SK-N-SH treated with all-trans-retinoic acid at 6 μM for 48 hours (cell line): ENCODE results near the gene COX14.

Source experiments
- ATAC-seq: fragments of 200-7000 bp; cut with Tn5 transposase; 3 replicates; pipeline ENCODE4 v1.9.1; 2020; ENCODE audit warnings: mild to moderate bottlenecking, moderate library complexity
- ARNTL ChIP-seq: fragments of 450-650 bp; formaldehyde crosslinking; IDR thresholded peaks from 2 replicates; pipeline ENCODE4 v1.5.0; 2020; ENCODE audit warnings: low read depth, mild to moderate bottlenecking, moderate library complexity, borderline replicate concordance
- BACH2 ChIP-seq: fragments of 250-450 bp; sonication (Bioruptor Pico); IDR thresholded peaks from 2 replicates; pipeline ENCODE4 v1.9.0; 2021; ENCODE audit warnings: mild to moderate bottlenecking, borderline replicate concordance
- CSDC2 ChIP-seq: fragments of 250-450 bp; sonication (Bioruptor Pico); IDR thresholded peaks from 2 replicates; pipeline ENCODE4 v1.5.0; 2020; ENCODE audit warnings: mild to moderate bottlenecking, moderate library complexity
- ESRRG ChIP-seq: fragments of 250-450 bp; sonication (Bioruptor Pico); IDR thresholded peaks from 2 replicates; pipeline ENCODE4 v1.6.1; 2021; ENCODE audit warnings: mild to moderate bottlenecking
- GLIS3 ChIP-seq: fragments of 250-450 bp; sonication (Bioruptor Pico); IDR thresholded peaks from 2 replicates; pipeline ENCODE4 v1.5.0; 2020; ENCODE audit warnings: mild to moderate bottlenecking, moderate library complexity
- ISL1 ChIP-seq: fragments of 250-450 bp; sonication (Bioruptor Pico); IDR thresholded peaks from 2 replicates; pipeline ENCODE4 v2.1.2; 2022; ENCODE audit warnings: mild to moderate bottlenecking, moderate library complexity
- OSR1 ChIP-seq: fragments of 250-450 bp; sonication (Bioruptor Pico); IDR thresholded peaks from 2 replicates; pipeline ENCODE4 v1.8.0; 2022; ENCODE audit warnings: moderate library complexity, mild to moderate bottlenecking, inconsistent platforms
- PPARA ChIP-seq: fragments of 250-450 bp; sonication (Bioruptor Pico); IDR thresholded peaks from 2 replicates; pipeline ENCODE4 v1.5.0; 2020; ENCODE audit warnings: mild to moderate bottlenecking, borderline replicate concordance
- RARB ChIP-seq: fragments of 250-450 bp; sonication (Bioruptor Pico); IDR thresholded peaks from 2 replicates; pipeline ENCODE4 v1.8.0; 2021; ENCODE audit warnings: mild to moderate bottlenecking, moderate library complexity
- SNAI2 ChIP-seq: fragments of 250-450 bp; sonication (Bioruptor Pico); IDR thresholded peaks from 2 replicates; pipeline ENCODE4 v1.5.0; 2020; ENCODE audit warnings: mild to moderate bottlenecking, moderate library complexity
- TCF4 ChIP-seq: fragments of 250-450 bp; sonication (Bioruptor Pico); IDR thresholded peaks from 2 replicates; pipeline ENCODE4 v1.8.0; 2021; ENCODE audit warnings: mild to moderate bottlenecking, moderate library complexity, borderline replicate concordance
- TOX ChIP-seq: fragments of 250-450 bp; sonication (Bioruptor Pico); IDR thresholded peaks from 2 replicates; pipeline ENCODE4 v1.8.0; 2021; ENCODE audit warnings: mild to moderate bottlenecking, moderate library complexity, borderline replicate concordance
- ZC3H10 ChIP-seq: fragments of 250-450 bp; sonication (Bioruptor Pico); IDR thresholded peaks from 2 replicates; pipeline ENCODE4 v1.5.1; 2021; ENCODE audit warnings: mild to moderate bottlenecking, moderate library complexity
- ZFP3 ChIP-seq: fragments of 250-450 bp; sonication (Bioruptor Pico); IDR thresholded peaks from 2 replicates; pipeline ENCODE4 v1.5.0; 2020; ENCODE audit warnings: mild to moderate bottlenecking, moderate library complexity
- ZFP30 ChIP-seq: fragments of 450-650 bp; formaldehyde crosslinking; IDR thresholded peaks from 2 replicates; pipeline ENCODE4 v1.5.0; 2022; ENCODE audit warnings: mild to moderate bottlenecking, moderate library complexity
- ZNF565 ChIP-seq: fragments of 450-650 bp; formaldehyde crosslinking; conservative IDR thresholded peaks from 2 replicates; pipeline ENCODE4 v1.5.0; 2020; ENCODE audit warnings: low read depth, mild to moderate bottlenecking, moderate library complexity
- ZNF70 ChIP-seq: fragments of 450-650 bp; formaldehyde crosslinking; IDR thresholded peaks from 2 replicates; pipeline ENCODE4 v1.5.0; 2020; ENCODE audit warnings: mild to moderate bottlenecking, moderate library complexity
- ZNF8 ChIP-seq: fragments of 450-650 bp; formaldehyde crosslinking; IDR thresholded peaks from 2 replicates; pipeline ENCODE4 v1.5.0; 2020; ENCODE audit warnings: mild to moderate bottlenecking, moderate library complexity
- TF ChIP-seq, protein P1 (sequence below): fragments of 250-450 bp; sonication (Bioruptor Pico); IDR thresholded peaks from 2 replicates; pipeline ENCODE4 v1.5.1; 2021; ENCODE audit warnings: mild to moderate bottlenecking, moderate library complexity
- TF ChIP-seq, protein P2 (sequence below): fragments of 250-450 bp; sonication (Bioruptor Pico); IDR thresholded peaks from 2 replicates; pipeline ENCODE4 v1.8.0; 2021; ENCODE audit warnings: low read depth, mild to moderate bottlenecking, moderate library complexity, borderline replicate concordance
- TF ChIP-seq, protein P3 (sequence below): fragments of 250-450 bp; sonication (Bioruptor Pico); IDR thresholded peaks from 2 replicates; pipeline ENCODE4 v1.5.1; 2020; ENCODE audit warnings: low read depth, mild to moderate bottlenecking, moderate library complexity
- TF ChIP-seq, protein P4 (sequence below): fragments of 250-450 bp; sonication (Bioruptor Pico); IDR thresholded peaks from 2 replicates; pipeline ENCODE4 v1.5.0; 2020; ENCODE audit warnings: mild to moderate bottlenecking, moderate library complexity

COX14 gene

DNA sequence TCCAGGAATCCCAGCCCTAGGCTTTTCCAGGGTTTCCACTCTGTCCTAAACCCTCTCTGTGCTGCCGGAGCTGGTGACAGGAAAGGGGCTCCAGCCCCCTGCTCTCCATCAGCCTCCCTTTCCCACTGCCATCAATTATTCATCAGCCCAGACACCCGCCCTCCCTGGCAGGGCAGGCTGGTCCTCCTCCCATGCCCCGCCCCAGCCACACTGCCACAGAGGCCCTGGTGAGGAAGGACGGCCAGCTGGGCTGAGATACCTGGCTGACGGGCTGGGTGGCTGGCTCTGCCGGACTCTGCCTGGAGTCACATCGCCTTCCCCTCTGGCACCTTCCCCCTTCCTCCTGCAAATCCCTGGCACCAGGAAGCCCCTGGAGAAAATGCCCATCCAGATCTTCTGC lies 38.8 kb upstream of the COX14 start:
- no peak for TF ChIP-seq ESRRG
- TF ChIP-seq, protein P1, sequence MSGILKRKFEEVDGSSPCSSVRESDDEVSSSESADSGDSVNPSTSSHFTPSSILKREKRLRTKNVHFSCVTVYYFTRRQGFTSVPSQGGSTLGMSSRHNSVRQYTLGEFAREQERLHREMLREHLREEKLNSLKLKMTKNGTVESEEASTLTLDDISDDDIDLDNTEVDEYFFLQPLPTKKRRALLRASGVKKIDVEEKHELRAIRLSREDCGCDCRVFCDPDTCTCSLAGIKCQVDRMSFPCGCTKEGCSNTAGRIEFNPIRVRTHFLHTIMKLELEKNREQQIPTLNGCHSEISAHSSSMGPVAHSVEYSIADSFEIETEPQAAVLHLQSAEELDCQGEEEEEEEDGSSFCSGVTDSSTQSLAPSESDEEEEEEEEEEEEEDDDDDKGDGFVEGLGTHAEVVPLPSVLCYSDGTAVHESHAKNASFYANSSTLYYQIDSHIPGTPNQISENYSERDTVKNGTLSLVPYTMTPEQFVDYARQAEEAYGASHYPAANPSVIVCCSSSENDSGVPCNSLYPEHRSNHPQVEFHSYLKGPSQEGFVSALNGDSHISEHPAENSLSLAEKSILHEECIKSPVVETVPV (CRISPR knock-in tag): no peak
- no peak for TF ChIP-seq ZNF8 (CRISPR knock-in tag)
- TF ChIP-seq, protein P2, sequence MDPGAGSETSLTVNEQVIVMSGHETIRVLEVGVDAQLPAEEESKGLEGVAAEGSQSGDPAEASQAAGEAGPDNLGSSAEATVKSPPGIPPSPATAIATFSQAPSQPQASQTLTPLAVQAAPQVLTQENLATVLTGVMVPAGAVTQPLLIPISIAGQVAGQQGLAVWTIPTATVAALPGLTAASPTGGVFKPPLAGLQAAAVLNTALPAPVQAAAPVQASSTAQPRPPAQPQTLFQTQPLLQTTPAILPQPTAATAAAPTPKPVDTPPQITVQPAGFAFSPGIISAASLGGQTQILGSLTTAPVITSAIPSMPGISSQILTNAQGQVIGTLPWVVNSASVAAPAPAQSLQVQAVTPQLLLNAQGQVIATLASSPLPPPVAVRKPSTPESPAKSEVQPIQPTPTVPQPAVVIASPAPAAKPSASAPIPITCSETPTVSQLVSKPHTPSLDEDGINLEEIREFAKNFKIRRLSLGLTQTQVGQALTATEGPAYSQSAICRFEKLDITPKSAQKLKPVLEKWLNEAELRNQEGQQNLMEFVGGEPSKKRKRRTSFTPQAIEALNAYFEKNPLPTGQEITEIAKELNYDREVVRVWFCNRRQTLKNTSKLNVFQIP (CRISPR knock-in tag): no peak
- TF ChIP-seq PPARA (CRISPR knock-in tag): no peak
- no peak for TF ChIP-seq ZC3H10 (CRISPR knock-in tag)
- TF ChIP-seq CSDC2: no peak
- no peak for TF ChIP-seq TCF4
- TF ChIP-seq GLIS3: no peak
- TF ChIP-seq, protein P3, sequence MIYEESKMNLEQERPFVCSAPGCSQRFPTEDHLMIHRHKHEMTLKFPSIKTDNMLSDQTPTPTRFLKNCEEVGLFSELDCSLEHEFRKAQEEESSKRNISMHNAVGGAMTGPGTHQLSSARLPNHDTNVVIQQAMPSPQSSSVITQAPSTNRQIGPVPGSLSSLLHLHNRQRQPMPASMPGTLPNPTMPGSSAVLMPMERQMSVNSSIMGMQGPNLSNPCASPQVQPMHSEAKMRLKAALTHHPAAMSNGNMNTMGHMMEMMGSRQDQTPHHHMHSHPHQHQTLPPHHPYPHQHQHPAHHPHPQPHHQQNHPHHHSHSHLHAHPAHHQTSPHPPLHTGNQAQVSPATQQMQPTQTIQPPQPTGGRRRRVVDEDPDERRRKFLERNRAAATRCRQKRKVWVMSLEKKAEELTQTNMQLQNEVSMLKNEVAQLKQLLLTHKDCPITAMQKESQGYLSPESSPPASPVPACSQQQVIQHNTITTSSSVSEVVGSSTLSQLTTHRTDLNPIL (CRISPR knock-in tag): no peak
- TF ChIP-seq RARB (CRISPR knock-in tag): no peak
- no peak for TF ChIP-seq ISL1
- no peak for TF ChIP-seq TOX (CRISPR knock-in tag)
- TF ChIP-seq ZNF565 (CRISPR knock-in tag): no peak
- TF ChIP-seq ARNTL (CRISPR knock-in tag): no peak
- TF ChIP-seq BACH2 (CRISPR knock-in tag): no peak
- TF ChIP-seq, all 23 proteins: peak for 0
- ATAC-seq: no peak

DNA sequence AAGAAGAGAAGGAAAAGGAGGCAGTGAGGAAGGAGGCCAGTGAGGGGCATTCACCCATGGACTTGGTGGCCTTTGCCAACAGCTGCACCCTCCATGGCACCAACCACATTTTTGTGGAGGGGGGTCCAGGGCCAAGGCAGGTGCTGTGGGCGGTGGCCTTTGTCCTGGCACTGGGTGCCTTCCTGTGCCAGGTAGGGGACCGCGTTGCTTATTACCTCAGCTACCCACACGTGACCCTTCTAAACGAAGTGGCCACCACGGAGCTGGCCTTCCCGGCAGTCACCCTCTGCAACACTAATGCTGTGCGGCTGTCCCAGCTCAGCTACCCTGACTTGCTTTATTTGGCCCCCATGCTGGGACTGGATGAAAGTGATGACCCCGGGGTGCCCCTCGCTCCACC lies 38.3 kb upstream of the COX14 start:
- TF ChIP-seq TCF4 (no peak), PPARA (CRISPR knock-in tag) (no peak), ZFP30 (CRISPR knock-in tag) (no peak), GLIS3 (no peak), RARB (CRISPR knock-in tag) (no peak), SNAI2 (no peak), ZNF565 (CRISPR knock-in tag) (no peak), ZNF70 (no peak), OSR1 (CRISPR knock-in tag) (no peak), ESRRG (no peak), TOX (CRISPR knock-in tag) (no peak), ZC3H10 (CRISPR knock-in tag) (no peak), ZFP3 (no peak)
- TF ChIP-seq, protein P4, sequence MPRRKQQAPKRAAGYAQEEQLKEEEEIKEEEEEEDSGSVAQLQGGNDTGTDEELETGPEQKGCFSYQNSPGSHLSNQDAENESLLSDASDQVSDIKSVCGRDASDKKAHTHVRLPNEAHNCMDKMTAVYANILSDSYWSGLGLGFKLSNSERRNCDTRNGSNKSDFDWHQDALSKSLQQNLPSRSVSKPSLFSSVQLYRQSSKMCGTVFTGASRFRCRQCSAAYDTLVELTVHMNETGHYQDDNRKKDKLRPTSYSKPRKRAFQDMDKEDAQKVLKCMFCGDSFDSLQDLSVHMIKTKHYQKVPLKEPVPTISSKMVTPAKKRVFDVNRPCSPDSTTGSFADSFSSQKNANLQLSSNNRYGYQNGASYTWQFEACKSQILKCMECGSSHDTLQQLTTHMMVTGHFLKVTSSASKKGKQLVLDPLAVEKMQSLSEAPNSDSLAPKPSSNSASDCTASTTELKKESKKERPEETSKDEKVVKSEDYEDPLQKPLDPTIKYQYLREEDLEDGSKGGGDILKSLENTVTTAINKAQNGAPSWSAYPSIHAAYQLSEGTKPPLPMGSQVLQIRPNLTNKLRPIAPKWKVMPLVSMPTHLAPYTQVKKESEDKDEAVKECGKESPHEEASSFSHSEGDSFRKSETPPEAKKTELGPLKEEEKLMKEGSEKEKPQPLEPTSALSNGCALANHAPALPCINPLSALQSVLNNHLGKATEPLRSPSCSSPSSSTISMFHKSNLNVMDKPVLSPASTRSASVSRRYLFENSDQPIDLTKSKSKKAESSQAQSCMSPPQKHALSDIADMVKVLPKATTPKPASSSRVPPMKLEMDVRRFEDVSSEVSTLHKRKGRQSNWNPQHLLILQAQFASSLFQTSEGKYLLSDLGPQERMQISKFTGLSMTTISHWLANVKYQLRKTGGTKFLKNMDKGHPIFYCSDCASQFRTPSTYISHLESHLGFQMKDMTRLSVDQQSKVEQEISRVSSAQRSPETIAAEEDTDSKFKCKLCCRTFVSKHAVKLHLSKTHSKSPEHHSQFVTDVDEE (CRISPR knock-in tag): no peak
- TF ChIP-seq, protein P3 (CRISPR knock-in tag): no peak
- TF ChIP-seq, protein P2 (CRISPR knock-in tag): no peak
- TF ChIP-seq, protein P1 (CRISPR knock-in tag): no peak
- TF ChIP-seq, all 23 proteins: peak for 0
- ATAC-seq: no peak
